ENCODE measurements around the gene ANKAR.

GRCh38 chr2:189661148-189661956 lies 13.1 kb upstream of the ANKAR start, which contains the start of gene ASNSD1:
- TF ChIP-seq GATA2 (IDR thresholded peaks at IDR 0.05; ENCODE audit: low read depth, low read length) (no peak), GATA3 (IDR thresholded peaks at IDR 0.05; ENCODE audit: low read depth, low read length) (no peak)

Data from SH-SY5Y (cell line).